ENCODE results near the gene TAAR1. TPM values are rescaled to one million over a fixed set of nuclear protein-coding genes. Genes with fewer than 3 reads are reported as not detected.

TAAR1 gene
- polyA plus RNA-seq, 3 donors = 0.16 to 0.17 TPM; not detected in 1

Other genes with a start within 250 kb of the TAAR1 start
- gene STX7, start 146.1 kb downstream of the TAAR1 start, polyA plus RNA-seq (ENCODE audit: insufficient read length in 3 of 3) = 100 to 1,000 TPM in 1 of 3 donors, 10 to 100 TPM in 2; 86.7 to 103 (median 91.8) TPM
- not detected for gene TAAR9, start 120.9 kb downstream of the TAAR1 start, polyA plus RNA-seq (ENCODE audit: insufficient read length in 3 of 3)
- not detected for gene TAAR8, start 106.5 kb downstream of the TAAR1 start, polyA plus RNA-seq (ENCODE audit: insufficient read length in 3 of 3)
- under 1 TPM in 1 of 3 donors, not detected in 2; 0.30 TPM for gene TAAR6, start 88.9 kb downstream of the TAAR1 start, polyA plus RNA-seq (ENCODE audit: insufficient read length in 3 of 3)
- not detected for gene TAAR5, start 69.4 kb downstream of the TAAR1 start, polyA plus RNA-seq (ENCODE audit: insufficient read length in 3 of 3)
- gene TAAR2, start 34.9 kb downstream of the TAAR1 start, polyA plus RNA-seq (ENCODE audit: insufficient read length in 3 of 3) = not detected
- gene VNN1, start 54.9 kb upstream of the TAAR1 start, polyA plus RNA-seq (ENCODE audit: insufficient read length in 3 of 3) = under 1 TPM; 0.14 to 0.19 (median 0.14) TPM
- 1 to 10 TPM; 2.3 to 2.4 (median 2.3) TPM for gene VNN2, start 98.7 kb upstream of the TAAR1 start, polyA plus RNA-seq (ENCODE audit: insufficient read length in 3 of 3)
- gene SLC18B1, start 139.5 kb upstream of the TAAR1 start, polyA plus RNA-seq (ENCODE audit: insufficient read length in 3 of 3) = 10 to 100 TPM; 28.2 to 30.9 (median 30.8) TPM
- gene RPS12, start 155.4 kb upstream of the TAAR1 start, polyA plus RNA-seq (ENCODE audit: insufficient read length in 3 of 3) = 1,000 to 10,000 TPM; 1,706 to 2,135 (median 1,727) TPM

All from renal pelvis (tissue), 3 donors.